WTC11 (cell line): ENCODE results near the gene TMEM134. TPM values are rescaled to one million over a fixed set of nuclear protein-coding genes. Genes with fewer than 3 reads are reported as not detected.
A peak's percentile ranks its signal among the peaks of the same experiment; 100 is the strongest.

ENCODE experiments used
- ATAC-seq: fragments of 200-7000 bp; cut with Tn5 transposase; 2 replicates; pipeline ENCODE4 v1.10.0; 2021; ENCODE audit warnings: mild to moderate bottlenecking, moderate library complexity
- CTCF ChIA-PET: fragments of 300-600 bp; sonication (Branson Sonifier 250); formaldehyde crosslinking; loops from one replicate; lab custom pipeline; 2021; ENCODE audit warnings: antibody characterized with exemption; lab: Charles Lee
- POLR2A ChIA-PET: fragments of 350-600 bp; sonication (Branson Sonifier 250); formaldehyde crosslinking; loops from one replicate; lab custom pipeline; 2021; ENCODE audit warnings: antibody characterized with exemption; lab: Charles Lee
- DNase-seq: peaks from one replicate; pipeline ENCODE4 v3.0.0; 2021; ENCODE audit warnings: low spot score
- H3K27ac Mint-ChIP-seq: 2 replicates; pipeline ENCODE4 v1.8.0; 2021; ENCODE audit warnings: mixed read lengths
- H3K27me3 Mint-ChIP-seq: 2 replicates; pipeline ENCODE4 v1.8.0; 2021; ENCODE audit warnings: low read depth, mild to moderate bottlenecking, moderate library complexity, mixed read lengths
- H3K36me3 Mint-ChIP-seq: 2 replicates; pipeline ENCODE4 v1.8.0; 2021; ENCODE audit warnings: mixed read lengths
- H3K4me1 Mint-ChIP-seq: 2 replicates; pipeline ENCODE4 v1.8.0; 2022; ENCODE audit warnings: mixed read lengths
- H3K4me3 Mint-ChIP-seq: 2 replicates; pipeline ENCODE4 v1.8.0; 2021; ENCODE audit warnings: mild to moderate bottlenecking, moderate library complexity, mixed read lengths
- H3K9me3 Mint-ChIP-seq: 2 replicates; pipeline ENCODE4 v1.8.0; 2021; ENCODE audit warnings: mixed read lengths
- ATF1 ChIP-seq: sonication (generic); formaldehyde crosslinking; IDR thresholded peaks from 2 replicates; pipeline ENCODE4 v1.8.1; 2023; ENCODE audit warnings: mild to moderate bottlenecking, moderate library complexity, missing genetic modification reagents
- CREM ChIP-seq: sonication (generic); formaldehyde crosslinking; IDR thresholded peaks from 2 replicates; pipeline ENCODE4 v1.8.1; 2022; ENCODE audit warnings: mild to moderate bottlenecking, missing genetic modification reagents, moderate library complexity
- NFATC4 ChIP-seq: fragments of 250-450 bp; sonication (Bioruptor Pico); IDR thresholded peaks from 2 replicates; pipeline ENCODE4 v1.9.0; 2021; ENCODE audit warnings: mild to moderate bottlenecking
- RORB ChIP-seq: fragments of 250-450 bp; sonication (Bioruptor Pico); IDR thresholded peaks from 2 replicates; pipeline ENCODE4 v1.9.0; 2021; ENCODE audit warnings: mild to moderate bottlenecking
- SMAD3 ChIP-seq: sonication (generic); formaldehyde crosslinking; IDR thresholded peaks from 2 replicates; pipeline ENCODE4 v1.8.0; 2022; ENCODE audit warnings: missing genetic modification reagents, mild to moderate bottlenecking, borderline replicate concordance
- SOX15 ChIP-seq: fragments of 250-450 bp; sonication (Bioruptor Pico); IDR thresholded peaks from 2 replicates; pipeline ENCODE4 v1.9.0; 2021; ENCODE audit warnings: mild to moderate bottlenecking
- ZNF121 ChIP-seq: sonication (generic); formaldehyde crosslinking; IDR thresholded peaks from 2 replicates; pipeline ENCODE4 v1.8.0; 2023; ENCODE audit warnings: missing genetic modification reagents
- ZNF219 ChIP-seq: sonication (generic); formaldehyde crosslinking; IDR thresholded peaks from 2 replicates; pipeline ENCODE4 v1.8.0; 2023; ENCODE audit warnings: missing genetic modification reagents, mild to moderate bottlenecking, borderline replicate concordance
- ZNF317 ChIP-seq: sonication (generic); formaldehyde crosslinking; IDR thresholded peaks from 2 replicates; pipeline ENCODE4 v1.8.1; 2023; ENCODE audit warnings: low read depth, mild to moderate bottlenecking, moderate library complexity, missing genetic modification reagents, borderline replicate concordance
- ZNF416 ChIP-seq: fragments of 250-450 bp; sonication (Bioruptor Pico); IDR thresholded peaks from 2 replicates; pipeline ENCODE4 v1.9.0; 2021; ENCODE audit warnings: mild to moderate bottlenecking, inconsistent platforms
- total RNA-seq: library from RNA; stranded (reverse); gene quantifications from 3 replicates; pipeline ENCODE4 v1.2.3, GENCODE V29; 2021
- TF ChIP-seq, protein P1 (sequence below): fragments of 250-450 bp; sonication (Bioruptor Pico); IDR thresholded peaks from 2 replicates; pipeline ENCODE4 v1.9.0; 2021; ENCODE audit warnings: mild to moderate bottlenecking, borderline replicate concordance
- TF ChIP-seq, protein P2 (sequence below): sonication (generic); formaldehyde crosslinking; IDR thresholded peaks from 2 replicates; pipeline ENCODE4 v1.8.0; 2022; ENCODE audit warnings: mild to moderate bottlenecking, missing genetic modification reagents
- TF ChIP-seq, protein P3 (sequence below): sonication (generic); formaldehyde crosslinking; conservative IDR thresholded peaks from 2 replicates; pipeline ENCODE4 v1.8.1; 2022; ENCODE audit warnings: mild to moderate bottlenecking, missing genetic modification reagents
- TF ChIP-seq, protein P4 (sequence below): sonication (generic); formaldehyde crosslinking; IDR thresholded peaks from 2 replicates; pipeline ENCODE4 v1.8.1; 2022; ENCODE audit warnings: missing genetic modification reagents, borderline replicate concordance
- TF ChIP-seq, protein P5 (sequence below): sonication (generic); formaldehyde crosslinking; IDR thresholded peaks from 2 replicates; pipeline ENCODE4 v1.8.1; 2023; ENCODE audit warnings: mild to moderate bottlenecking, moderate library complexity, missing genetic modification reagents
- TF ChIP-seq, protein P6 (sequence below): fragments of 250-450 bp; sonication (Bioruptor Pico); IDR thresholded peaks from 2 replicates; pipeline ENCODE4 v1.9.0; 2021; ENCODE audit warnings: mild to moderate bottlenecking
- TF ChIP-seq, protein P7 (sequence below): sonication (generic); formaldehyde crosslinking; IDR thresholded peaks from 2 replicates; pipeline ENCODE4 v1.8.1; 2022; ENCODE audit warnings: mild to moderate bottlenecking, missing genetic modification reagents, moderate library complexity, borderline replicate concordance
- TF ChIP-seq, protein P8 (sequence below): sonication (generic); formaldehyde crosslinking; IDR thresholded peaks from 2 replicates; pipeline ENCODE4 v1.8.1; 2022; ENCODE audit warnings: mild to moderate bottlenecking, moderate library complexity, missing genetic modification reagents

The TMEM134 gene
- total RNA-seq, 1 experiment from 2014 or later, result 55.6 TPM

DNA sequence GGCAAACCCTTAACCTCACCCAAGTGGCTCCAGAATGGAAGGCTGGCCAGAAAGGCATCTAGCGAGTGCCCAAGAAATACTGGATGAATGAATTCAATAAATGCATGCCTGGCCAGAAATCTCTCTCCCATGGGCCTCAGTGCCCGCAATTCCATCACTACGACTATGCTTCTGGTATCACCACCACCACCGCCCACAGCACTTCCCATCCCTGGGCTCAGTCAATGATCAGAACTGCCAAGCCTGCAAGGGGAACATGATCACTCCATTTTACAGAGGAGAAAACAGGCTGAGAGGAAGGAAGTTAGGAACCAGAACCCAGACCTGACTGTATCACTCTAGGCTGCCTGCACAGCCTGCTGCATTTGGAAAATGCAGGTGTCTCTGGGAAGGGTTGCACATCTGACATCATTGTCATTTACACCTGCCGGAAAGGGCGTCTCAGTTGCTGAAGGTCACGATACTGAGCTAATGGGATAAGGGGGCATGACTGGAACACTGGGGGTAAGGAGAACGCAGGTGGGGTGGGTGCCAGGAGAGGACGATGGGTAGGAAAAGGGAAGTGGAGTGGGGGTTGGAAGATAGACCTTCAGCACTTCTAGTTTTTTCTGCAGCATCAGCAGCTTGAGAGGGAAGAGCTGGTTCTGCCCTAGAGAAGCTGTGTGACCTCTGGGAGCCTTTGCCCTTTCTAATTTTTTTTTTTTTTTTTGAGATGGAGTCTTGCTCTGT lies 19.8 kb downstream of the TMEM134 start (continued):
- TF ChIP-seq, protein P1, sequence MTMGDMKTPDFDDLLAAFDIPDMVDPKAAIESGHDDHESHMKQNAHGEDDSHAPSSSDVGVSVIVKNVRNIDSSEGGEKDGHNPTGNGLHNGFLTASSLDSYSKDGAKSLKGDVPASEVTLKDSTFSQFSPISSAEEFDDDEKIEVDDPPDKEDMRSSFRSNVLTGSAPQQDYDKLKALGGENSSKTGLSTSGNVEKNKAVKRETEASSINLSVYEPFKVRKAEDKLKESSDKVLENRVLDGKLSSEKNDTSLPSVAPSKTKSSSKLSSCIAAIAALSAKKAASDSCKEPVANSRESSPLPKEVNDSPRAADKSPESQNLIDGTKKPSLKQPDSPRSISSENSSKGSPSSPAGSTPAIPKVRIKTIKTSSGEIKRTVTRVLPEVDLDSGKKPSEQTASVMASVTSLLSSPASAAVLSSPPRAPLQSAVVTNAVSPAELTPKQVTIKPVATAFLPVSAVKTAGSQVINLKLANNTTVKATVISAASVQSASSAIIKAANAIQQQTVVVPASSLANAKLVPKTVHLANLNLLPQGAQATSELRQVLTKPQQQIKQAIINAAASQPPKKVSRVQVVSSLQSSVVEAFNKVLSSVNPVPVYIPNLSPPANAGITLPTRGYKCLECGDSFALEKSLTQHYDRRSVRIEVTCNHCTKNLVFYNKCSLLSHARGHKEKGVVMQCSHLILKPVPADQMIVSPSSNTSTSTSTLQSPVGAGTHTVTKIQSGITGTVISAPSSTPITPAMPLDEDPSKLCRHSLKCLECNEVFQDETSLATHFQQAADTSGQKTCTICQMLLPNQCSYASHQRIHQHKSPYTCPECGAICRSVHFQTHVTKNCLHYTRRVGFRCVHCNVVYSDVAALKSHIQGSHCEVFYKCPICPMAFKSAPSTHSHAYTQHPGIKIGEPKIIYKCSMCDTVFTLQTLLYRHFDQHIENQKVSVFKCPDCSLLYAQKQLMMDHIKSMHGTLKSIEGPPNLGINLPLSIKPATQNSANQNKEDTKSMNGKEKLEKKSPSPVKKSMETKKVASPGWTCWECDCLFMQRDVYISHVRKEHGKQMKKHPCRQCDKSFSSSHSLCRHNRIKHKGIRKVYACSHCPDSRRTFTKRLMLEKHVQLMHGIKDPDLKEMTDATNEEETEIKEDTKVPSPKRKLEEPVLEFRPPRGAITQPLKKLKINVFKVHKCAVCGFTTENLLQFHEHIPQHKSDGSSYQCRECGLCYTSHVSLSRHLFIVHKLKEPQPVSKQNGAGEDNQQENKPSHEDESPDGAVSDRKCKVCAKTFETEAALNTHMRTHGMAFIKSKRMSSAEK, result no peak
- TF ChIP-seq ZNF219, result no peak

DNA sequence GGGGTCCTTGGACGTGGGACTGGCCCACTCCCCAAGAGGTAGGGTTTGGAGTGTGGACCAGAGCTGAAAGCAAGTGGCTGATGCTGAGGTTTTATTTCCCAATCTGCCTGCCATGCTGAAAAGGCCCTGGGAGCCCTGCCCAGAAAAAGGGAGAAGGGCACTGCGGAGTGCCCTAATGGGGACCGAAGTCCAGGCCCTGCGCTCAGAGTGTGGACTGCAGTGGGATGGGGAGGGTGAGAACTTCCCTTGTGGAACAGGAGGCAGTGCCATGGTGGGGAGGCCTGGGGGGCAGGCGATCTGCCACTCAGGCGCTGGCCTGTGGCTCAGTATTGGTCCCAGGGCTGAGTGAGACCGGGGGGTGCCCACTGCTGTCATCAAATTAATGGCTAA lies 20.8 kb downstream of the TMEM134 start:
- TF ChIP-seq SMAD3 (CRISPR knock-in tag) (no peak), CREM (CRISPR knock-in tag) (no peak), ZNF416 (CRISPR knock-in tag) (no peak), SOX15 (no peak), NFATC4 (no peak)
- TF ChIP-seq, protein P2, sequence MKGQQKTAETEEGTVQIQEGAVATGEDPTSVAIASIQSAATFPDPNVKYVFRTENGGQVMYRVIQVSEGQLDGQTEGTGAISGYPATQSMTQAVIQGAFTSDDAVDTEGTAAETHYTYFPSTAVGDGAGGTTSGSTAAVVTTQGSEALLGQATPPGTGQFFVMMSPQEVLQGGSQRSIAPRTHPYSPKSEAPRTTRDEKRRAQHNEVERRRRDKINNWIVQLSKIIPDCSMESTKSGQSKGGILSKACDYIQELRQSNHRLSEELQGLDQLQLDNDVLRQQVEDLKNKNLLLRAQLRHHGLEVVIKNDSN (CRISPR knock-in tag), result no peak
- TF ChIP-seq, protein P3, sequence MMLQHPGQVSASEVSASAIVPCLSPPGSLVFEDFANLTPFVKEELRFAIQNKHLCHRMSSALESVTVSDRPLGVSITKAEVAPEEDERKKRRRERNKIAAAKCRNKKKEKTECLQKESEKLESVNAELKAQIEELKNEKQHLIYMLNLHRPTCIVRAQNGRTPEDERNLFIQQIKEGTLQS, result no peak
- TF ChIP-seq, protein P4, sequence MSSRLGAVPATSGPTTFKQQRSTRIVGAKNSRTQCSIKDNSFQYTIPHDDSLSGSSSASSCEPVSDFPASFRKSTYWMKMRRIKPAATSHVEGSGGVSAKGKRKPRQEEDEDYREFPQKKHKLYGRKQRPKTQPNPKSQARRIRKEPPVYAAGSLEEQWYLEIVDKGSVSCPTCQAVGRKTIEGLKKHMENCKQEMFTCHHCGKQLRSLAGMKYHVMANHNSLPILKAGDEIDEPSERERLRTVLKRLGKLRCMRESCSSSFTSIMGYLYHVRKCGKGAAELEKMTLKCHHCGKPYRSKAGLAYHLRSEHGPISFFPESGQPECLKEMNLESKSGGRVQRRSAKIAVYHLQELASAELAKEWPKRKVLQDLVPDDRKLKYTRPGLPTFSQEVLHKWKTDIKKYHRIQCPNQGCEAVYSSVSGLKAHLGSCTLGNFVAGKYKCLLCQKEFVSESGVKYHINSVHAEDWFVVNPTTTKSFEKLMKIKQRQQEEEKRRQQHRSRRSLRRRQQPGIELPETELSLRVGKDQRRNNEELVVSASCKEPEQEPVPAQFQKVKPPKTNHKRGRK (CRISPR knock-in tag), result no peak
- ChIA-PET CTCF (interaction anchor here (1.0 to 1.1 kb wide), 2 partner anchors 47 to 131 kb away, joined by 5 to 6 read pairs; partner anchors contain the start of gene PPP1CA), POLR2A (no interaction called here)
- Mint-ChIP-seq H3K4me1 (0 out of 2 replicates have a peak, but pooled peaks cover 3% of the 10 kb centered on the region), H3K27ac (no peak overlapping the region), H3K9me3 (no peaks in the 10 kb centered on the region), H3K27me3 (peaks cover 10% of the 10 kb centered on the region), H3K4me3 (no peak overlapping the region), H3K36me3 (no peaks in the 10 kb centered on the region)
- DNase-seq, result no peak
- ATAC-seq, result no peak

DNA sequence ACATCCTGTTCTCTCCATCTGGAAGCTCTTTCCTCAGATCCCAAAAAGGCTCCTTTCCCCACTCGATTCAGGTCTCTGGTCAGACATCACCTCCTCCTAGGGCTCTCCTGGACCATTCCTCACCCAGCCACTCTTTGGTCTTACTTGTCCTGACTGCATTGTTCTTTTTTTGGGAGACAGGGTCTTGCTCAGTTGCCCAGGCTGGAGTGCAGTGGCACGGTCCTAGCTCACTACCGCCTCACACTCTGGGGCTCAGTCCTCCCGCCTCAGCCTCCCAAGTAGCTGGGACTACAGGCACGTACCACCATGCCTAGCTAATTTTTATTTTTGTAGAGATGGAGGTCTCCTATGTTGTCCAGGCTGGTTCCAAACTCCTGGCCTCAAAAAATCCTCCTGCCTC lies 23.5 kb downstream of the TMEM134 start:
- CTCF ChIA-PET, result no interaction called here
- no peak for ATAC-seq

More for the DNA sequence above, 23.5 kb downstream of the TMEM134 start:
- Mint-ChIP-seq H3K9me3 (no peaks in the 10 kb centered on the region), H3K27me3 (peaks cover 10% of the 10 kb centered on the region), H3K4me1 (0 out of 2 replicates have a peak, but pooled peaks cover 3% of the 10 kb centered on the region), H3K36me3 (no peaks in the 10 kb centered on the region), H3K27ac (no peak overlapping the region), H3K4me3 (peak overlapping the region; percentile 77)
- DNase-seq, result no peak
- TF ChIP-seq ZNF121 (CRISPR knock-in tag) (peak; percentile 93), ATF1 (CRISPR knock-in tag) (no peak), ZNF317 (CRISPR knock-in tag) (no peak), RORB (CRISPR knock-in tag) (no peak)
- TF ChIP-seq, protein P5, sequence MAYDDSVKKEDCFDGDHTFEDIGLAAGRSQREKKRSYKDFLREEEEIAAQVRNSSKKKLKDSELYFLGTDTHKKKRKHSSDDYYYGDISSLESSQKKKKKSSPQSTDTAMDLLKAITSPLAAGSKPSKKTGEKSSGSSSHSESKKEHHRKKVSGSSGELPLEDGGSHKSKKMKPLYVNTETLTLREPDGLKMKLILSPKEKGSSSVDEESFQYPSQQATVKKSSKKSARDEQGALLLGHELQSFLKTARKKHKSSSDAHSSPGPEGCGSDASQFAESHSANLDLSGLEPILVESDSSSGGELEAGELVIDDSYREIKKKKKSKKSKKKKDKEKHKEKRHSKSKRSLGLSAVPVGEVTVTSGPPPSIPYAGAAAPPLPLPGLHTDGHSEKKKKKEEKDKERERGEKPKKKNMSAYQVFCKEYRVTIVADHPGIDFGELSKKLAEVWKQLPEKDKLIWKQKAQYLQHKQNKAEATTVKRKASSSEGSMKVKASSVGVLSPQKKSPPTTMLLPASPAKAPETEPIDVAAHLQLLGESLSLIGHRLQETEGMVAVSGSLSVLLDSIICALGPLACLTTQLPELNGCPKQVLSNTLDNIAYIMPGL (CRISPR knock-in tag), result no peak
- TF ChIP-seq, protein P6, sequence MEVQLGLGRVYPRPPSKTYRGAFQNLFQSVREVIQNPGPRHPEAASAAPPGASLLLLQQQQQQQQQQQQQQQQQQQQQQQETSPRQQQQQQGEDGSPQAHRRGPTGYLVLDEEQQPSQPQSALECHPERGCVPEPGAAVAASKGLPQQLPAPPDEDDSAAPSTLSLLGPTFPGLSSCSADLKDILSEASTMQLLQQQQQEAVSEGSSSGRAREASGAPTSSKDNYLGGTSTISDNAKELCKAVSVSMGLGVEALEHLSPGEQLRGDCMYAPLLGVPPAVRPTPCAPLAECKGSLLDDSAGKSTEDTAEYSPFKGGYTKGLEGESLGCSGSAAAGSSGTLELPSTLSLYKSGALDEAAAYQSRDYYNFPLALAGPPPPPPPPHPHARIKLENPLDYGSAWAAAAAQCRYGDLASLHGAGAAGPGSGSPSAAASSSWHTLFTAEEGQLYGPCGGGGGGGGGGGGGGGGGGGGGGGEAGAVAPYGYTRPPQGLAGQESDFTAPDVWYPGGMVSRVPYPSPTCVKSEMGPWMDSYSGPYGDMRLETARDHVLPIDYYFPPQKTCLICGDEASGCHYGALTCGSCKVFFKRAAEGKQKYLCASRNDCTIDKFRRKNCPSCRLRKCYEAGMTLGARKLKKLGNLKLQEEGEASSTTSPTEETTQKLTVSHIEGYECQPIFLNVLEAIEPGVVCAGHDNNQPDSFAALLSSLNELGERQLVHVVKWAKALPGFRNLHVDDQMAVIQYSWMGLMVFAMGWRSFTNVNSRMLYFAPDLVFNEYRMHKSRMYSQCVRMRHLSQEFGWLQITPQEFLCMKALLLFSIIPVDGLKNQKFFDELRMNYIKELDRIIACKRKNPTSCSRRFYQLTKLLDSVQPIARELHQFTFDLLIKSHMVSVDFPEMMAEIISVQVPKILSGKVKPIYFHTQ (CRISPR knock-in tag), result no peak
- TF ChIP-seq, protein P7, sequence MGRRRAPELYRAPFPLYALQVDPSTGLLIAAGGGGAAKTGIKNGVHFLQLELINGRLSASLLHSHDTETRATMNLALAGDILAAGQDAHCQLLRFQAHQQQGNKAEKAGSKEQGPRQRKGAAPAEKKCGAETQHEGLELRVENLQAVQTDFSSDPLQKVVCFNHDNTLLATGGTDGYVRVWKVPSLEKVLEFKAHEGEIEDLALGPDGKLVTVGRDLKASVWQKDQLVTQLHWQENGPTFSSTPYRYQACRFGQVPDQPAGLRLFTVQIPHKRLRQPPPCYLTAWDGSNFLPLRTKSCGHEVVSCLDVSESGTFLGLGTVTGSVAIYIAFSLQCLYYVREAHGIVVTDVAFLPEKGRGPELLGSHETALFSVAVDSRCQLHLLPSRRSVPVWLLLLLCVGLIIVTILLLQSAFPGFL, result no peak
- TF ChIP-seq, protein P8, sequence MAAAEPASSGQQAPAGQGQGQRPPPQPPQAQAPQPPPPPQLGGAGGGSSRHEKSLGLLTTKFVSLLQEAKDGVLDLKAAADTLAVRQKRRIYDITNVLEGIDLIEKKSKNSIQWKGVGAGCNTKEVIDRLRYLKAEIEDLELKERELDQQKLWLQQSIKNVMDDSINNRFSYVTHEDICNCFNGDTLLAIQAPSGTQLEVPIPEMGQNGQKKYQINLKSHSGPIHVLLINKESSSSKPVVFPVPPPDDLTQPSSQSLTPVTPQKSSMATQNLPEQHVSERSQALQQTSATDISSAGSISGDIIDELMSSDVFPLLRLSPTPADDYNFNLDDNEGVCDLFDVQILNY (CRISPR knock-in tag), result no peak
- TF ChIP-seq, all 79 proteins: peak for 1
- POLR2A ChIA-PET, result no interaction called here
